ENCODE results near the gene PIK3C2G.

GRCh38 chr12:18246066-18246465 is 15.3 kb upstream of the PIK3C2G start:
- TF ChIP-seq CTCF (IDR thresholded peaks at IDR 0.05) (no peak), POLR2A (IDR thresholded peaks at IDR 0.05) (no peak)
